GM12874 (cell line): ENCODE results near the gene KIF26B.

Source experiments
- TF ChIP-seq, protein P1 (sequence below): IDR thresholded peaks from 2 replicates; pipeline ENCODE4 v1.5.1; 2011; ENCODE audit warnings: low read depth, mild to moderate bottlenecking, control low read depth, low read length, moderate library complexity; ENCODE audit not compliant: insufficient read depth

KIF26B gene

DNA sequence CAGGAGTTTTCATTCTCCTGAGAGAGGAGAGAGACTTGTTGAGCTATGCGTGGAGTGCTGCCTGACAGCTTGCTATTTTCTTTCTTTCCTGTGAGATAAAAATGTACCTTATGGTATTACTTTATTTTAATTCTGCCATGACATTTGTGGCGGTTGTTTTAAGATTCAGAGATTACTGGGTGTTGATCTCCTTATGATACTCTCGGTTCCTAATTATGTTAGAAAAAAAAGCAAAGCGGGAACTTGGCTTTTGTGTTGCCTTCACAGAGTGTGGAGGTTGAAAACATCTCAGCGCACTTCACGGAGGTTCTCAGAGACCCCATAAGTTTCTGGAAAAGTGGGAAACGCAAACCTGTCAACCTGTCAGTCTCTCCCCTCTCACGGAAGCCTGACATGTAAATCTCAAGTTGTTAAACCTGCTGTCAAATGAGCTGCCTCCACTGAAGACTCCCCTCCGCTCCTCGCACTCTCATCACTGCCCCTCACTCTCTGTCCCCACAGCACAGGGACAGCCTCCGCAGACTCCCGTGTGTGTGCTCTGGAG lies 405.6 kb downstream of the KIF26B start:
- TF ChIP-seq, protein P1, sequence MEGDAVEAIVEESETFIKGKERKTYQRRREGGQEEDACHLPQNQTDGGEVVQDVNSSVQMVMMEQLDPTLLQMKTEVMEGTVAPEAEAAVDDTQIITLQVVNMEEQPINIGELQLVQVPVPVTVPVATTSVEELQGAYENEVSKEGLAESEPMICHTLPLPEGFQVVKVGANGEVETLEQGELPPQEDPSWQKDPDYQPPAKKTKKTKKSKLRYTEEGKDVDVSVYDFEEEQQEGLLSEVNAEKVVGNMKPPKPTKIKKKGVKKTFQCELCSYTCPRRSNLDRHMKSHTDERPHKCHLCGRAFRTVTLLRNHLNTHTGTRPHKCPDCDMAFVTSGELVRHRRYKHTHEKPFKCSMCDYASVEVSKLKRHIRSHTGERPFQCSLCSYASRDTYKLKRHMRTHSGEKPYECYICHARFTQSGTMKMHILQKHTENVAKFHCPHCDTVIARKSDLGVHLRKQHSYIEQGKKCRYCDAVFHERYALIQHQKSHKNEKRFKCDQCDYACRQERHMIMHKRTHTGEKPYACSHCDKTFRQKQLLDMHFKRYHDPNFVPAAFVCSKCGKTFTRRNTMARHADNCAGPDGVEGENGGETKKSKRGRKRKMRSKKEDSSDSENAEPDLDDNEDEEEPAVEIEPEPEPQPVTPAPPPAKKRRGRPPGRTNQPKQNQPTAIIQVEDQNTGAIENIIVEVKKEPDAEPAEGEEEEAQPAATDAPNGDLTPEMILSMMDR: no peak

DNA sequence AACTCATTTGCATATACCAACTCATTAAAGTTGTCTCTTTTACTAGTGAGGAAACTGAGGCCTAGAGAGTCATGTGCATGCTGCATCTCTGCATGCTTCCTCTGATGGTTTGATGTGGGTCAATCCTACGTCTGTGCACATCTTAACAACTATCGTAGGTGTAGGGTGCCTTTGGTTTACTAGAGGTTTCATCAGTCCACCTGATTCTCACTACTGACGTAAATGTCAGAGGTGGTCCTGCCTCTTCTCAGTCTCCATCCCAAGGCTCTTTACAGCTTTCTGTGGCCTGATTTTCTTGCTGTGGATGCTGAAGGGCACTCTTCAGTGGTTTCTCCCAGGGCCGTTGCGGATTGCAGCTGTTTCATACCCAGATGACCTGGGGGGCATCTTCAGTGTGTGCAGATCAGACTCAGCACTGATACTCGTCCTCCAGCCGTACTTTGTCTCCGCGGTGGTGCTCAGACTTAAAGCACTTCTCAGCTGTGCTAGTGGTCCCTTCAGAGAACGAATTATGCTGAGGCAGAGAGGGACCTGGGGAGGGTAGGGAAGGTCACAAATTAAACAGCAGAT lies 407.0 kb downstream of the KIF26B start:
- TF ChIP-seq, protein P1: no peak

DNA sequence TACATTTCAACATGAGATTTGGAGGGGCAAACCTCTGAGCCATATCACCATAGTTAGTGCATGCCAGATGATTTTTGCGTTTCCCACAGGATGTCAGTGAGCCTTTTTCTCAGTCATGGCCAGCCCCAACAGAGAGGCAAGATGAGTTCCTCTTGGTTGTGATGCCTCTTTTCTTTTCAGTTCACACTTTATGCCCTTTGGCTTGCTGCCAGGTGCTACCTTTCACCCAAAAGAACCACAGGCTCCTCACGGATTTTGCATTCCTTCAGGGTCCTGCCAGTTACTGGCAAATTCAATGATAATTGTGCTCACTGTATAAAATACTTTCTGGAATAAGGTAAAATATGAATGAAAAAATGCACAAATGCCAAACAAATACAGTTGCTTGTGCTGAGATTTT lies 411.3 kb downstream of the KIF26B start:
- TF ChIP-seq, protein P1: no peak

DNA sequence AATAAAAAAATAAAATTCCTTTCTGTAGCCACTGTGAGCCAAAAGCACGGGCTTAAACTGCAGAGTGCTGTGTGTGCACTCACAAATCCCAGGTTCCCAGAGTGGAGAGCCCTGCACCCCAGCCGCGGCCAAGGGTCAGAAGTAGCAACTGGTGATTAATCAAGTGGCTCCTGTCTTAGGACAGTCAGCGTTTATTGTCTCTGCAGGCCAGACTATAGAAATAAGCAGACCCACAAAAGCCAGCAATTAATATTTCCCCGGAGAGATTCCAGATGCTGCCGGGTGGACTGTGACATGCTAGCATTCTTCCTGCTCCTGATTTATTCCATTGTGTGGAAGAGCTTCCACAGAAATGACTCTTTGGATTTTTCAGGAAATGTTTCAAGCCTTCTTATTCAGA lies 412.2 kb downstream of the KIF26B start:
- TF ChIP-seq, protein P1: no peak

DNA sequence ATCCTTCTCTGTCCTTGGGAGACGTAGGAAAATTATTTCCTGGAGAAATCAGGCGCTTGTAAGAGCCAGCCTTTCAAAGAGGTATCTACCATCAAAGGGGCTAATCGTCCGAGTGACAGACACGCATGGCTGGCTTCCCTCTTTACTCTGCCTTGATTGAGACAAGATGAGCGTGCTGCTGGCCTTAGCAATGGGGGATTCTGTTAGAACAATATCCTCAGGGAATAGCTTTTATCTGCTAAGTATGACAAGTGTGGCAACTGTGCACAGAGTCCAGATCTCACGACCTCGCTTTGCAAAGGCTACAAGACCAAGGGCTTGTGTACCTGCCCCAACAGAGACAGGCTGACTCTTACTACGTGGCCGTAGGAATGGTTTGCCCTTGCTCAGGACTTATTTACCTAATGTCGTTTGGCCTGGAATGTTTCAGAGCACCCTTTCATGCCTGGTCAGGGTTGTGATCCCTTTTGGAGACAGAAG lies 417.1 kb downstream of the KIF26B start:
- TF ChIP-seq, protein P1: no peak

DNA sequence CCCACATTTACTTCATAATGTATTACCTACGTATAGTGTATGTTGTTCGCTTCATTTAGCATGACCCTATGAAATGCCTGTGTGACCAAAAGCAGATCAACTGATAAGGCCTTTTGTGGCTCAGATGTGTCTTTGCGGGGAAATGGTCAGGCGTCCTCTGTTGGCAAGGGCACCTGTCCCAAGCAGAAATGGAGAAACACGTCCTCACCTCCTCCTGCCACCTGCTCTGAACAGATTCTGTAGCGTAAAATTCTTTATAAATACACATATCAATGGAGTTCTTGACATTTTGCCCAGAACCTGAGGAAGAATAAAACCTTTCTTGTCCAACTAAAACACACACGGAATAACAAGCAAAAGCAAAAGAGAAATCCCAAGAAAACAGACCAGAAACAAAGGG lies 417.9 kb downstream of the KIF26B start:
- TF ChIP-seq, protein P1: no peak

DNA sequence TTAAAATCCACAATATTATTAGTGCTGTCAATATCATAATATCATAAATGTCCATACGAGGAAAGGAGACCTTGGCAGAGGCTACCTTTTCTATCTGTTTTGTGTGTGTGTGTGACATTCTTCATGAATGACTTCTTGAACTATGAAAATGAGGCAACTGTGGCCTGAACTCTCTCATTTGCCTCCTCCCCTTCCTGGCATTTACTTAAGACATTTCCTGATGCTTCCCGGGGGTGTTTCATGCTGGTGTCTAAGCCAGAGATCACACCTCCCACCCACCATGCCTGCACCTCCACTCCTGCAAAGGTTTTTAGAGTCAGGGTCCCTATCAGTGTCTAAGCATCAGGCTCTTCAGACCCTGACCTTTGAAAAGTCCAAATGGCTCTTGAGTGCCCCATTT lies 420.9 kb downstream of the KIF26B start:
- TF ChIP-seq, protein P1: no peak
